Natural killer cell (primary cell): ENCODE results near the gene FHL3. TPM values are rescaled to one million over a fixed set of nuclear protein-coding genes. Genes with fewer than 3 reads are reported as not detected.

ENCODE experiments used
- ATAC-seq, 3 donors: fragments of 150-1000 bp in 2 of 3; fragments of 200-7000 bp in 1 of 3; cut with Tn5 transposase; 1 replicate in 1 of 3; 2 replicates in 2 of 3; pipeline ENCODE4 v1.10.0; 2021; ENCODE audit warnings: mild to moderate bottlenecking in 2 of 3, moderate library complexity in 2 of 3
- DNase-seq, 2 donors: peaks; one replicate each; pipeline versions ENCODE4 v3.0.0 to v3.0.0-alpha.2; 2013 to 2021; ENCODE audit warnings: mixed read lengths in 1 of 2
- H3K27ac ChIP-seq: one replicate; pipeline ENCODE4 v1.5.1; 2013; ENCODE audit warnings: mild to moderate bottlenecking, low read length
- H3K27me3 ChIP-seq: one replicate; pipeline ENCODE4 v1.6.1; 2013; ENCODE audit warnings: low read length; ENCODE audit not compliant: control insufficient read depth, insufficient read depth
- H3K36me3 ChIP-seq: one replicate; pipeline ENCODE4 v1.6.1; 2013; ENCODE audit warnings: low read length; ENCODE audit not compliant: control insufficient read depth, insufficient read depth
- H3K4me1 ChIP-seq: one replicate; pipeline ENCODE4 v1.6.1; 2013; ENCODE audit warnings: low read length; ENCODE audit not compliant: control insufficient read depth, insufficient read depth
- H3K4me3 ChIP-seq: one replicate; pipeline ENCODE4 v1.5.1; 2013; ENCODE audit warnings: low read length
- H3K9me3 ChIP-seq: one replicate; pipeline ENCODE4 v1.6.1; 2013; ENCODE audit warnings: low read length; ENCODE audit not compliant: control insufficient read depth, insufficient read depth
- H3K27ac Mint-ChIP-seq, 2 donors: one replicate each; pipeline ENCODE4 v1.8.0; 2022; ENCODE audit warnings: mild to moderate bottlenecking in 2 of 2, mixed read lengths in 2 of 2, moderate library complexity in 1 of 2
- H3K27me3 Mint-ChIP-seq, 2 donors: one replicate each; pipeline ENCODE4 v1.8.0; 2022; ENCODE audit warnings: low read depth in 2 of 2, mixed read lengths in 2 of 2
- H3K36me3 Mint-ChIP-seq: one replicate; pipeline ENCODE4 v1.8.0; 2022; ENCODE audit warnings: mixed read lengths
- H3K4me1 Mint-ChIP-seq, 2 donors: one replicate each; pipeline ENCODE4 v1.8.0; 2022; ENCODE audit warnings: mixed read lengths in 2 of 2
- H3K4me3 Mint-ChIP-seq: one replicate; pipeline ENCODE4 v1.8.0; 2022; ENCODE audit warnings: mild to moderate bottlenecking, moderate library complexity, mixed read lengths
- H3K9me3 Mint-ChIP-seq, 2 donors: one replicate each; pipeline ENCODE4 v1.8.0; 2022; ENCODE audit warnings: mixed read lengths in 2 of 2
- CTCF ChIP-seq: fragments of 200-600 bp; IDR thresholded peaks from one replicate; pipeline ENCODE4 v1.8.0; 2022; ENCODE audit warnings: antibody characterized with exemption
- WGBS: methylation state at CpG from one replicate; pipeline ENCODE4 v1.1.7; 2013; ENCODE audit warnings: missing lambda C conversion rate; ENCODE audit not compliant: insufficient coverage; 5-methylcytosine and 5-hydroxymethylcytosine counted together
- intact Hi-C: fragments of 100-400 bp; cut with micrococcal nuclease; formaldehyde crosslinking; loops from one replicate; pipeline ENCODE4 v1.14.2; 2022
- total RNA-seq, 4 donors: library from RNA; stranded (reverse); fragments of 120-200 nt in 1 of 4; gene quantifications; one replicate each; pipeline versions ENCODE4 v1.2.3 to v1.2.4, GENCODE V29; 2013 to 2022

Gene FHL3
- total RNA-seq, 3 donors from 2014 or later (not counting 1 experiment from before 2014, with no cell fraction given): 49.3 to 82.6 (median 53.6) TPM

DNA sequence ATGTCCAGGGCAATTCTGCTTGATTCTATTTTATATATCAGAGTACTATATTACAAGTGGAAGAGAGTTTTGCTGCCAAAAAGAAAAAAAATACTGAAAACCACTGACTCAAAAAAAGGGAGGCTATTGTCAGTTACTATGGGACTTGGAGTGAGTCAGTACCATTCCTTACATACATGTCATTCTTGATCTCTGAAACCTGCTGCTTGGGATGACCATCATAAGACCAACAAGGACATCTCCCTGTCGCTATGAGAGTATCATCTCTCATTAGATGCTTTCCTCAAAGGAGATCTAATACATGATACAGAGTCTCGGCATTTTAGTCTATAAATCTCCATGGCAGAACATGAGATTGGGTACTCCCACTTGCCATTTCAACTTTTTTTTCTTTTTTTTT lies 46.6 kb downstream of the FHL3 start:
- H3K27me3 ChIP-seq: no peaks in the 10 kb centered on the region
- no peak overlapping the region for H3K4me3 ChIP-seq
- 100% methylated on average over 2 of the region's 2 CpGs for WGBS
- peaks cover 43% of the 10 kb centered on the region for H3K36me3 ChIP-seq
- TF ChIP-seq CTCF: no peak
- H3K27ac Mint-ChIP-seq: no peak overlapping the region
- peaks cover 8% of the 10 kb centered on the region for H3K36me3 Mint-ChIP-seq
- DNase-seq (no peak), ATAC-seq (no peak)
- intact Hi-C loops: no loop called here
- no peak overlapping the region for H3K27ac ChIP-seq
- H3K9me3 ChIP-seq: no peaks in the 10 kb centered on the region
- no peaks in the 10 kb centered on the region for H3K9me3 Mint-ChIP-seq
- H3K4me1 ChIP-seq: no peaks in the 10 kb centered on the region
- H3K4me3 Mint-ChIP-seq: no peak overlapping the region
- H3K27me3 Mint-ChIP-seq: no peaks in the 10 kb centered on the region
- H3K4me1 Mint-ChIP-seq: no peaks in the 10 kb centered on the region

DNA sequence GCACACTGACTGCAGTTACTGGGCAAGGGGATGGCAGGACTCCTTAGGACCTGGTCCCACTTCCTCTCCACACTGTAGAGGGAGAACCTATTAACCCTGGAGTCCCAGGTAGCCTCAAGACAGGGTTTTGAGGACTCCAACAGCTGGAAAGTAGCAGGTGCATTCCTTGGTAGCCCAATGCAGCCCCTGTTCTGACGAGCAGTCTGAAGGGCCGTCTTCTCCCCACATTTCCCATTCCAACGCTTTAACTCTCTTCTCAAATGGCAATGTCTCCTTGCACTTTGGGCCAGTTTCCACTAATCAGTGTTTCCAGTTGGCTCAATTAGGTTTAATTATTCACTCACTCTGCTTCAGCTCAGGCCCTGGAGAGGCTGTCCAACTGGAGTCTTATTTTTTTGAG lies 49.6 kb downstream of the FHL3 start:
- Mint-ChIP-seq H3K9me3 (no peaks in the 10 kb centered on the region), H3K4me3 (no peak overlapping the region), H3K4me1 (no peaks in the 10 kb centered on the region), H3K36me3 (peaks cover 8% of the 10 kb centered on the region), H3K27ac (no peak overlapping the region), H3K27me3 (no peaks in the 10 kb centered on the region)
- TF ChIP-seq CTCF: no peak
- no peaks in the 10 kb centered on the region for H3K4me1 ChIP-seq
- H3K36me3 ChIP-seq: peaks cover 34% of the 10 kb centered on the region
- H3K27me3 ChIP-seq: no peaks in the 10 kb centered on the region
- no peak overlapping the region for H3K4me3 ChIP-seq
- DNase-seq (no peak), ATAC-seq (no peak)
- 94% methylated on average over 3 of the region's 3 CpGs for WGBS
- H3K9me3 ChIP-seq: no peaks in the 10 kb centered on the region
- intact Hi-C loops: no loop called here
- H3K27ac ChIP-seq: no peak overlapping the region

DNA sequence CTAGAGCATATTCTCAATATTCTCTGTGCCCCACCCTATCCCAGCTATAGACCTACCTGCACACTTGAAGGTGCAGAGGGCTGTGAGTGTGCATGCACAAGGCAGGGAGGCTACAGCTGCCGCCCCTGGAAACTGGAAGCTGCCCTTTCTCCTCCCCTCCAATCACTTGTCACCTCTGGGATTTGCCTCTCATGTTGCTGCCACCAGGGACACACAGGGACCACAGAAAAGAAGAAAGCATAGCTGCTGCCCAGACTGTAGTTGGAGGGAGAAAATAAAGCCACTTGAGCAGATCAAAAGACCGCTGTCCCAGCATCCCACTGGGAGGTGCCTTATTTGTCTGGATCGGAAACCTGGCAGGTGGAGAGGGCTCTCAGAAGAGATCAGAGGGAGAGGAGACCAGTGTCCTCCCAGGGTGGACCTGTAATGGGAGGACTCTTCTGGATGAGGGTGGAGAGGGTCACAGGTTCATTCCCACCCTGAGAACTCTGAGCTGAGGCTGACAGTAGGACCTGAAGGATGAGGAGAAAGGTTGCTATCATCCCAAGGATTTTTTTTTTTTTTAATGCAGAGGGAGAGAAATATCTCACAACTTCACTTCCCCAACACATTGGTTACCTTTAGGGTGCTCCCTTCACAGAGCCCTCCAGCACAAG lies 50.9 kb downstream of the FHL3 start:
- H3K27me3 ChIP-seq: no peaks in the 10 kb centered on the region
- Mint-ChIP-seq H3K27ac (no peak overlapping the region), H3K9me3 (no peaks in the 10 kb centered on the region), H3K4me3 (no peak overlapping the region), H3K36me3 (no peaks in the 10 kb centered on the region), H3K4me1 (no peaks in the 10 kb centered on the region), H3K27me3 (no peaks in the 10 kb centered on the region)
- H3K27ac ChIP-seq: no peak overlapping the region
- no peak for ATAC-seq
- no peak for DNase-seq
- H3K9me3 ChIP-seq: no peaks in the 10 kb centered on the region
- H3K36me3 ChIP-seq: peaks cover 25% of the 10 kb centered on the region
- H3K4me3 ChIP-seq: no peak overlapping the region
- intact Hi-C loops: no loop called here
- WGBS: 92% methylated on average over 3 of the region's 3 CpGs
- TF ChIP-seq CTCF: no peak
- H3K4me1 ChIP-seq: no peaks in the 10 kb centered on the region

- Histone ChIP-seq H3K4me1 (no peaks in the 10 kb centered on the region), H3K27ac (no peak overlapping the region), H3K9me3 (no peaks in the 10 kb centered on the region), H3K27me3 (no peaks in the 10 kb centered on the region), H3K36me3 (peaks cover 9% of the 10 kb centered on the region), H3K4me3 (no peak overlapping the region)
- Mint-ChIP-seq H3K4me1 (peaks cover 0 to under 1% of the 10 kb centered on the region in 2 donors), H3K27ac (no peak overlapping the region), H3K9me3 (no peaks in the 10 kb centered on the region), H3K4me3 (no peak overlapping the region), H3K36me3 (no peaks in the 10 kb centered on the region), H3K27me3 (no peaks in the 10 kb centered on the region)
- intact Hi-C loops: no loop called here
- ATAC-seq: no peak
- TF ChIP-seq CTCF: no peak
- DNase-seq: no peak
- 95% methylated on average over 3 of the region's 3 CpGs for WGBS
Measured at GRCh38 chr1:37952738-37953137, 52.6 kb downstream of the FHL3 start.
